Esophagus muscularis mucosa (tissue), 4 donors: ENCODE data around the gene PGA4. TPM values are rescaled to one million over a fixed set of nuclear protein-coding genes. Genes with fewer than 3 reads are reported as not detected.

Experiments
- DNase-seq: peaks from one replicate; pipeline ENCODE4 v3.0.0-alpha.2; 2017; ENCODE audit errors: extremely low spot score
- H3K27ac ChIP-seq, 4 donors: fragments of 200-600 bp; sonication (generic); replicated peaks in 1 of 4; 1 replicate in 3 of 4; 2 replicates in 1 of 4; pipeline ENCODE4 v1.5.1; 2016 to 2019; ENCODE audit warnings: mild to moderate bottlenecking in 1 of 4
- H3K27me3 ChIP-seq, 4 donors: fragments of 200-600 bp; sonication (generic); one replicate each; pipeline versions ENCODE4 v1.5.1 to v1.6.0; 2016 to 2019
- H3K36me3 ChIP-seq, 4 donors: fragments of 200-600 bp; sonication (generic); one replicate each; pipeline ENCODE4 v1.5.1; 2016 to 2019
- H3K4me1 ChIP-seq, 4 donors: fragments of 200-600 bp; sonication (generic); one replicate each; pipeline ENCODE4 v1.5.1; 2016 to 2019
- H3K4me3 ChIP-seq, 4 donors: fragments of 200-600 bp; sonication (generic); 1 replicate in 2 of 4; 2 replicates in 2 of 4; pipeline ENCODE4 v1.5.1; 2016 to 2019; ENCODE audit warnings: mild to moderate bottlenecking in 4 of 4, moderate library complexity in 1 of 4
- H3K9me3 ChIP-seq, 4 donors: fragments of 200-600 bp; sonication (generic); 1 replicate in 3 of 4; 2 replicates in 1 of 4; pipeline ENCODE4 v1.5.1; 2016 to 2019
- CTCF ChIP-seq, 3 experiments: fragments of 200-600 bp in 2 of 3; fragments of 450-650 bp in 1 of 3; sonication (generic) in 2 of 3; IDR thresholded peaks; one replicate each; pipeline ENCODE4 v1.5.1; 2017 to 2019; ENCODE audit warnings: antibody characterized with exemption in 3 of 3, mild to moderate bottlenecking in 2 of 3, moderate library complexity in 1 of 3
- EP300 ChIP-seq: sonication (generic); formaldehyde crosslinking; IDR thresholded peaks from one replicate; pipeline ENCODE4 v1.6.1; 2017; ENCODE audit warnings: antibody characterized with exemption
- POLR2A ChIP-seq: fragments of 450-650 bp; IDR thresholded peaks from one replicate; pipeline ENCODE4 v1.6.1; 2017; ENCODE audit warnings: antibody characterized with exemption, moderate library complexity, mild to moderate bottlenecking, low read depth
- POLR2AphosphoS5 ChIP-seq, 2 donors: sonication (generic); formaldehyde crosslinking; IDR thresholded peaks; one replicate each; pipeline ENCODE4 v1.6.1; 2017; ENCODE audit warnings: antibody characterized with exemption in 2 of 2
- WGBS: methylation state at CpG from one replicate; pipeline ENCODE4 v1.1.5; 2018; 5-methylcytosine and 5-hydroxymethylcytosine counted together
- intact Hi-C: fragments of 100-400 bp; cut with DNase I; formaldehyde crosslinking; loops from one replicate; pipeline ENCODE4 v1.15.1; 2023
- total RNA-seq, 4 donors: library from RNA; depleted of rRNA; stranded (reverse); fragments of >200 nt; gene quantifications; one replicate each; pipeline versions ENCODE4 v1.1.0 to v1.2.1, GENCODE V29; 2016

PGA4 gene
- total RNA-seq, 4 donors from 2014 or later: 1.1 to 2.2 TPM; not detected in 2

GRCh38 chr11:61194981-61195695, 27.0 kb upstream of the PGA4 start:
- TF ChIP-seq CTCF (IDR thresholded peaks at IDR 0.05) (no peak), POLR2AphosphoS5 (IDR thresholded peaks at IDR 0.05) (no peak), EP300 (no peak), POLR2A (no peak)
- no peak overlapping the region for H3K27ac ChIP-seq
- peaks cover 0 to 41% (median 0%) of the 10 kb centered on the region in 4 donors for H3K27me3 ChIP-seq
- intact Hi-C loops: no loop called here
- no peaks in the 10 kb centered on the region for H3K4me1 ChIP-seq
- H3K4me3 ChIP-seq: no peak overlapping the region
- DNase-seq: no peak
- peaks cover 0 to 10% (median 2%) of the 10 kb centered on the region in 4 donors for H3K9me3 ChIP-seq
- 81% methylated on average over 6 of the region's 7 CpGs for WGBS
- no peaks in the 10 kb centered on the region for H3K36me3 ChIP-seq

- Histone ChIP-seq H3K36me3 (no peaks in the 10 kb centered on the region), H3K9me3 (peaks cover 0 to 10% (median 2%) of the 10 kb centered on the region in 4 donors), H3K4me1 (no peaks in the 10 kb centered on the region), H3K4me3 (no peak overlapping the region), H3K27me3 (peaks cover 0 to 35% (median 0%) of the 10 kb centered on the region in 4 donors), H3K27ac (no peak overlapping the region)
- DNase-seq: no peak
- intact Hi-C loops: no loop called here
- TF ChIP-seq POLR2A (no peak), POLR2AphosphoS5 (IDR thresholded peaks at IDR 0.05) (no peak), CTCF (IDR thresholded peaks at IDR 0.05) (no peak), EP300 (no peak)
- 78% methylated on average over 7 of the region's 7 CpGs for WGBS
Measured at GRCh38 chr11:61195719-61196118, 26.4 kb upstream of the PGA4 start.

- TF ChIP-seq POLR2AphosphoS5 (IDR thresholded peaks at IDR 0.05) (no peak), EP300 (no peak), CTCF (IDR thresholded peaks at IDR 0.05) (no peak), POLR2A (no peak)
- H3K4me1 ChIP-seq: no peaks in the 10 kb centered on the region
- intact Hi-C loops: no loop called here
- no peak overlapping the region for H3K27ac ChIP-seq
- no peak overlapping the region for H3K4me3 ChIP-seq
- H3K36me3 ChIP-seq: no peaks in the 10 kb centered on the region
- H3K27me3 ChIP-seq: peaks cover 0 to 23% (median 0%) of the 10 kb centered on the region in 4 donors
- 84% methylated on average over 6 of the region's 6 CpGs for WGBS
- DNase-seq: no peak
- peaks cover 0 to 10% (median 2%) of the 10 kb centered on the region in 4 donors for H3K9me3 ChIP-seq
Measured at GRCh38 chr11:61198361-61198760, 23.8 kb upstream of the PGA4 start.

GRCh38 chr11:61198948-61199523, 23.1 kb upstream of the PGA4 start:
- DNase-seq: no peak
- H3K4me3 ChIP-seq: no peak overlapping the region
- TF ChIP-seq POLR2AphosphoS5 (IDR thresholded peaks at IDR 0.05) (no peak), POLR2A (no peak), CTCF (IDR thresholded peaks at IDR 0.05) (no peak), EP300 (no peak)
- intact Hi-C loops: no loop called here
- peaks cover 0 to 10% (median 2%) of the 10 kb centered on the region in 4 donors for H3K9me3 ChIP-seq
- peaks cover 0 to 23% (median 0%) of the 10 kb centered on the region in 4 donors for H3K27me3 ChIP-seq
- no peaks in the 10 kb centered on the region for H3K4me1 ChIP-seq
- 90% methylated on average over 4 of the region's 4 CpGs for WGBS
- no peaks in the 10 kb centered on the region for H3K36me3 ChIP-seq
- no peak overlapping the region for H3K27ac ChIP-seq
